IMR-90 (cell line): Measurements from ENCODE around the gene OSCP1. TPM values are rescaled to one million over a fixed set of nuclear protein-coding genes. Genes with fewer than 3 reads are reported as not detected.

Experiments used
- ATAC-seq: fragments of 200-7000 bp; cut with Tn5 transposase; 2 replicates; pipeline ENCODE4 v1.9.1; 2020; ENCODE audit warnings: low read depth, mild to moderate bottlenecking, moderate library complexity
- BruUV-seq: library from RNA; stranded (reverse); fragments of 400-500 nt; replicated peaks from 2 replicates; lab custom pipeline; 2021; lab: Mats Ljungman, UMichigan
- CTCF ChIA-PET: fragments of 300-600 bp; formaldehyde crosslinking; extraction: SDS; loops from one replicate; lab custom pipeline; 2021; ENCODE audit warnings: antibody characterized with exemption; lab: Yijun Ruan, JAX
- POLR2A ChIA-PET: fragments of 300-600 bp; sonication (Branson Sonifier 250); formaldehyde crosslinking; loops from one replicate; lab custom pipeline; 2022; ENCODE audit warnings: antibody characterized with exemption; ENCODE audit not compliant: unreplicated experiment; lab: Charles Lee
- DNase-seq: peaks from one replicate; pipeline ENCODE4 v3.0.0; 2013
- H2AFZ ChIP-seq: replicated peaks from 2 replicates; pipeline ENCODE3; 2013; ENCODE audit warnings: low read length, mild to moderate bottlenecking; ENCODE audit not compliant: poor library complexity
- H2AK5ac ChIP-seq: 2 replicates; pipeline ENCODE4 v1.6.1; 2013; ENCODE audit warnings: low read depth, low read length, inconsistent platforms
- H2AK9ac ChIP-seq: replicated peaks from 2 replicates; pipeline ENCODE3; 2013; ENCODE audit warnings: mild to moderate bottlenecking, low read depth, low read length, moderate library complexity; ENCODE audit not compliant: poor library complexity
- H2BK120ac ChIP-seq: 2 replicates; pipeline ENCODE4 v1.6.1; 2013; ENCODE audit warnings: low read depth, low read length, inconsistent platforms
- H2BK15ac ChIP-seq: 3 replicates; pipeline ENCODE4 v1.6.1; 2013; ENCODE audit warnings: low read depth, low read length, inconsistent platforms
- H2BK20ac ChIP-seq: 2 replicates; pipeline ENCODE4 v1.6.1; 2013; ENCODE audit warnings: low read depth, mild to moderate bottlenecking, inconsistent platforms, low read length, moderate library complexity
- H2BK5ac ChIP-seq: 2 replicates; pipeline ENCODE4 v1.6.1; 2013; ENCODE audit warnings: mild to moderate bottlenecking, low read depth, low read length, inconsistent platforms; ENCODE audit not compliant: poor library complexity, severe bottlenecking
- H3K14ac ChIP-seq: replicated peaks from 2 replicates; pipeline ENCODE4 v1.6.1; 2013; ENCODE audit warnings: low read depth, low read length, inconsistent platforms
- H3K18ac ChIP-seq: 2 replicates; pipeline ENCODE4 v1.6.1; 2013; ENCODE audit warnings: low read depth, low read length, control low read depth
- H3K23ac ChIP-seq: 2 replicates; pipeline ENCODE4 v1.6.1; 2013; ENCODE audit warnings: low read depth, low read length, inconsistent platforms
- H3K27ac ChIP-seq: 2 replicates; pipeline ENCODE4 v1.5.1; 2013; ENCODE audit warnings: mild to moderate bottlenecking, control low read depth, low read length; ENCODE audit not compliant: insufficient read depth
- H3K27me3 ChIP-seq: 2 replicates; pipeline ENCODE4 v1.6.1; 2013; ENCODE audit warnings: low read length; ENCODE audit not compliant: control insufficient read depth, insufficient read depth
- H3K36me3 ChIP-seq: 2 replicates; pipeline ENCODE4 v1.6.1; 2013; ENCODE audit warnings: low read length, mixed read lengths; ENCODE audit not compliant: control insufficient read depth, insufficient read depth
- H3K4ac ChIP-seq: 2 replicates; pipeline ENCODE4 v1.6.1; 2013; ENCODE audit warnings: low read depth, low read length, inconsistent platforms
- H3K4me1 ChIP-seq: 2 replicates; pipeline ENCODE4 v1.6.1; 2013; ENCODE audit warnings: low read length, mixed read lengths; ENCODE audit not compliant: control insufficient read depth, insufficient read depth
- H3K4me2 ChIP-seq: 2 replicates; pipeline ENCODE4 v1.6.1; 2013; ENCODE audit warnings: low read depth, mild to moderate bottlenecking, control low read depth, low read length, moderate library complexity
- H3K4me3 ChIP-seq: 2 replicates; pipeline ENCODE4 v1.5.1; 2013; ENCODE audit warnings: low read depth, mild to moderate bottlenecking, control low read depth, low read length, moderate library complexity; ENCODE audit not compliant: insufficient read depth
- H3K56ac ChIP-seq: 2 replicates; pipeline ENCODE4 v1.6.1; 2013; ENCODE audit warnings: low read length, inconsistent platforms; ENCODE audit not compliant: insufficient read depth; ENCODE audit errors: extremely low read depth
- H3K79me1 ChIP-seq, 2 experiments: 2 replicates each; pipeline ENCODE4 v1.6.1; 2013; ENCODE audit warnings: low read length in 2 of 2, inconsistent platforms in 1 of 2, low read depth in 1 of 2
- H3K9ac ChIP-seq: 2 replicates; pipeline ENCODE4 v1.6.1; 2013; ENCODE audit warnings: low read depth, low read length, control low read depth
- H3K9me1 ChIP-seq: 2 replicates; pipeline ENCODE4 v1.6.1; 2013; ENCODE audit warnings: low read length, inconsistent platforms; ENCODE audit not compliant: insufficient read depth
- H3K9me3 ChIP-seq: 2 replicates; pipeline ENCODE4 v1.6.1; 2013; ENCODE audit warnings: low read length; ENCODE audit not compliant: control insufficient read depth, insufficient read depth
- H4K20me1 ChIP-seq: 2 replicates; pipeline ENCODE4 v1.6.1; 2013; ENCODE audit warnings: low read length, inconsistent platforms; ENCODE audit not compliant: insufficient read depth
- H4K5ac ChIP-seq: 2 replicates; pipeline ENCODE4 v1.6.1; 2013; ENCODE audit warnings: mild to moderate bottlenecking, low read depth, low read length, control low read depth
- H4K8ac ChIP-seq, 2 experiments: 2 replicates each; pipeline ENCODE4 v1.6.1; 2013; ENCODE audit warnings: low read depth in 2 of 2, low read length in 2 of 2, control low read depth in 1 of 2, inconsistent platforms in 1 of 2
- H4K91ac ChIP-seq: 2 replicates; pipeline ENCODE4 v1.6.1; 2013; ENCODE audit warnings: low read depth, low read length, inconsistent platforms; ENCODE audit not compliant: insufficient read depth
- BHLHE40 ChIP-seq: fragments of 150-350 bp; IDR thresholded peaks from 2 replicates; pipeline ENCODE4 v1.6.1; 2016; ENCODE audit warnings: mild to moderate bottlenecking, low read depth, low read length
- CEBPB ChIP-seq: IDR thresholded peaks from 2 replicates; pipeline ENCODE4 v1.6.1; 2012; ENCODE audit warnings: low read depth, low read length, improper control_type of control experiment
- CHD1 ChIP-seq: IDR thresholded peaks from 2 replicates; pipeline ENCODE4 v1.6.1; 2012; ENCODE audit warnings: low read depth, low read length, improper control_type of control experiment
- FOS ChIP-seq: fragments of 150-350 bp; IDR thresholded peaks from 2 replicates; pipeline ENCODE4 v1.6.1; 2016; ENCODE audit warnings: low read depth, low read length
- MAZ ChIP-seq: IDR thresholded peaks from 2 replicates; pipeline ENCODE4 v1.6.1; 2012; ENCODE audit warnings: low read depth, mild to moderate bottlenecking, low read length, improper control_type of control experiment, moderate library complexity, borderline replicate concordance
- MXI1 ChIP-seq: IDR thresholded peaks from 2 replicates; pipeline ENCODE4 v1.6.1; 2012; ENCODE audit warnings: low read depth, mild to moderate bottlenecking, low read length, moderate library complexity, borderline replicate concordance
- NFE2L2 ChIP-seq: fragments of 150-350 bp; IDR thresholded peaks from 2 replicates; pipeline ENCODE4 v1.6.1; 2016; ENCODE audit warnings: low read depth, mild to moderate bottlenecking, low read length
- POLR2A ChIP-seq: IDR thresholded peaks from 2 replicates; pipeline ENCODE4 v1.6.1; 2012; ENCODE audit warnings: mild to moderate bottlenecking, low read depth, low read length
- RAD21 ChIP-seq: IDR thresholded peaks from 2 replicates; pipeline ENCODE4 v1.6.1; 2012; ENCODE audit warnings: low read length, improper control_type of control experiment
- RCOR1 ChIP-seq: IDR thresholded peaks from 2 replicates; pipeline ENCODE4 v1.6.1; 2012; ENCODE audit warnings: mild to moderate bottlenecking, low read length, improper control_type of control experiment; ENCODE audit not compliant: insufficient replicate concordance
- RFX5 ChIP-seq: IDR thresholded peaks from 2 replicates; pipeline ENCODE4 v1.8.0; 2012; ENCODE audit warnings: low read depth, mild to moderate bottlenecking, low read length, moderate library complexity
- SMC3 ChIP-seq: fragments of 150-350 bp; IDR thresholded peaks from 2 replicates; pipeline ENCODE4 v1.6.1; 2016; ENCODE audit warnings: low read depth, mild to moderate bottlenecking, antibody characterized with exemption, low read length, moderate library complexity
- WGBS, 2 experiments: methylation state at CpG; one replicate each; pipeline versions ENCODE4 v1.1.5 to v1.1.7; 2013; ENCODE audit warnings: missing lambda C conversion rate in 2 of 2; ENCODE audit not compliant: insufficient read length in 1 of 2; ENCODE audit errors: extremely low coverage in 2 of 2; 5-methylcytosine and 5-hydroxymethylcytosine counted together
- dilution Hi-C: fragments of 300-500 bp; cut with HindIII; formaldehyde crosslinking; loops from one replicate; pipeline ENCODE4 v1.14.3; 2018; ENCODE audit warnings: low sequenced_read_pairs; ENCODE audit not compliant: unreplicated experiment
- in situ Hi-C: fragments of 300-500 bp; cut with MboI; formaldehyde crosslinking; loops from 3 replicates; pipeline ENCODE4 v1.14.3; 2019; ENCODE audit warnings: low sequenced_read_pairs, inconsistent platforms, mixed read lengths
- intact Hi-C: fragments of 100-400 bp; cut with micrococcal nuclease; formaldehyde crosslinking; loops from 2 replicates; pipeline ENCODE4 v1.10.0; 2022
- polyA plus RNA-seq, 3 experiments: library from polyadenylated mRNA; depleted of rRNA; stranded (reverse); fragments of >200 nt; gene quantifications; 2 replicates each; pipeline ENCODE4 v1.2.3, GENCODE V29; 2012; ENCODE audit warnings: low replicate concordance in 1 of 3
- total RNA-seq: library from RNA; depleted of rRNA; stranded (reverse); fragments of >200 nt; gene quantifications from 2 replicates; pipeline ENCODE4 v1.2.3, GENCODE V29; 2012
- TF ChIP-seq, protein P1 (sequence below): fragments of 150-350 bp; IDR thresholded peaks from 2 replicates; pipeline ENCODE4 v1.6.1; 2017; ENCODE audit warnings: mild to moderate bottlenecking, antibody characterized with exemption, low read length, low read depth
- TF ChIP-seq, protein P2 (sequence below): conservative IDR thresholded peaks from 2 replicates; pipeline ENCODE4 v1.5.1; 2012; ENCODE audit warnings: mild to moderate bottlenecking, low read depth, low read length, improper control_type of control experiment

OSCP1 gene
- total and polyA plus RNA-seq, 2 of the 4 experiments (the other 2 are of a cell fraction): 7.8 to 11.8 TPM

DNA sequence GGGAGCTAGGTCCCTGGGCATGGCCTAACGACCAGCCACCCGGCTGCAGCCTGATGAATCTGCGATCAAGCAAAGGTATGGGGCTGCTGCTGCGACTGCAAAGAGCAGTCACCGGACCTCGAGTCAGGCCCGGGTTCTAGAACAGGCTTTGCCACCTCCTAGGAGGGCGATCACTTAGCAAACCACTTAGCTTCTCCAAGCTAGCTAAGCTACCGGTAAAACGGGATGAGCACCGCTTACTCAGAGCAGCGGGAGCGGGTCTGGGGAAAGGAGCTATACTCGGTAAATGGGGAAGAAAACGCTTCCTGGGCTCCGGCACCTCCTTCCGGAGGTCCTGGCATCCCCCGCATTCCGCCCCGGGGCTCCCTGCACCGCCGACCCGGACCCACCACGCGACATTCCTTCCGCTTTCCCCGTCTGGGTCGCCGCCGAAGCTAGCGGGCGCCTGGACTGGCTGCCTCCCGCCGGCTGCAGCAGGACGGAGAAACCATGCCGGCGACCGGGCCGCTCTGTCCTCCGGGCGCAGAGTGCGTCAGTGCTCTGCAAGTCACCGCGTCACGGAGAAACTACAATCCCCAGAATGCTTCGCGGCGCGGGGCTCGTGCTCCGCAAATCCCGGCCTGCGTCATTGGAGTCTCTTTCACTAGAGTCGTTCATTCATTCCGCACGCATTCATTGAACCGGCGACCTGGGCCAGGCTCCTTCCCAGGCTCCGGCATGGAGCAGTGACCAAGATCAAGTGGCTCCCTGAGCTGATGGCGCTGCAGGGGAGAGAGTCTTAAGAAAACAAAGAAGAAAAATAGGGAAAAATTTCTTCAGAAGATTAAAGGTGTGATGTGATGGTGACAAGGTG is 52.6 kb downstream of the OSCP1 start, which contains the start of gene LSM10:
Gene LSM10, minus strand, starts transcription at position 531 of the 853 bp plus-strand sequence. CDS start 3,779 bp downstream, outside the sequence.
- POLR2A ChIA-PET: no interaction called here
- Histone ChIP-seq H3K18ac (peak within 1 kb of the TSS; percentile 62), H3K4me1 (no peaks in the 10 kb centered on the region), H3K27ac (peak within 1 kb of the TSS; percentile 81), H2AFZ (peak within 1 kb of the TSS; percentile 94), H3K4ac (peak within 1 kb of the TSS; percentile 74), H4K5ac (peak within 1 kb of the TSS; percentile 24; the same call in 1 of the 2 replicates), H3K56ac (peak within 1 kb of the TSS; percentile 76), H3K9ac (peak within 1 kb of the TSS; percentile 90), H2BK120ac (no peak within 1 kb of the TSS; the same call in 1 of the 2 replicates), H3K4me3 (peak within 1 kb of the TSS; percentile 85), H4K8ac (peak within 1 kb of the TSS; percentile 46 to 91), H4K20me1 (no peaks in the 10 kb centered on the region), H2BK5ac (peak within 1 kb of the TSS; percentile 58), H3K23ac (peak within 1 kb of the TSS; percentile 83), H2AK5ac (peak within 1 kb of the TSS; percentile 93), H3K36me3 (peaks cover 14% of the 10 kb centered on the region), H3K27me3 (no peaks in the 10 kb centered on the region), H3K9me3 (no peaks in the 10 kb centered on the region), H3K4me2 (peak within 1 kb of the TSS; percentile 82), H2AK9ac (peak within 1 kb of the TSS; percentile 10), H3K79me1 (peaks cover 16 to 36% of the 10 kb centered on the region in 2 experiments), H3K9me1 (peaks cover 9% of the 10 kb centered on the region), H4K91ac (peak within 1 kb of the TSS; percentile 46), H3K14ac (peak within 1 kb of the TSS; percentile 82), H2BK20ac (no peak within 1 kb of the TSS), H2BK15ac (no peak within 1 kb of the TSS)
- WGBS, 2 experiments: 1% methylated on average over 25 of the region's 60 CpGs; no CpG with 5 or more reads in 1 of the 2 experiments
- CTCF ChIA-PET: interaction anchor here (1.0 to 1.1 kb wide), 2 partner anchors 11 to 29 kb away, joined by 3 to 4 read pairs; no protein-coding TSS in a partner anchor
- DNase-seq (peak; percentile 96), ATAC-seq (peak; percentile 98)
- in situ Hi-C loops: no loop called here
- no TSS peak for BruUV-seq
- intact Hi-C loops: loop anchor here (1.0 kb wide), 1 partner anchor 10 kb away; no protein-coding TSS in a partner anchor
- dilution Hi-C loops: no loop called here
- TF ChIP-seq SMC3: peak; percentile 1; the same call in 1 of the 2 replicates
- TF ChIP-seq RCOR1: peak; percentile 36
- no peak for TF ChIP-seq CHD1
- TF ChIP-seq MXI1: peak; percentile 93; the same call in 1 of the 2 replicates
- 0 out of 2 replicates have a peak, but pooled peaks have one; percentile 30 for TF ChIP-seq FOS
- 0 out of 2 replicates have a peak, but pooled peaks have one; percentile 7 for TF ChIP-seq RAD21
- TF ChIP-seq, protein P1, sequence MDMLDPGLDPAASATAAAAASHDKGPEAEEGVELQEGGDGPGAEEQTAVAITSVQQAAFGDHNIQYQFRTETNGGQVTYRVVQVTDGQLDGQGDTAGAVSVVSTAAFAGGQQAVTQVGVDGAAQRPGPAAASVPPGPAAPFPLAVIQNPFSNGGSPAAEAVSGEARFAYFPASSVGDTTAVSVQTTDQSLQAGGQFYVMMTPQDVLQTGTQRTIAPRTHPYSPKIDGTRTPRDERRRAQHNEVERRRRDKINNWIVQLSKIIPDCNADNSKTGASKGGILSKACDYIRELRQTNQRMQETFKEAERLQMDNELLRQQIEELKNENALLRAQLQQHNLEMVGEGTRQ: peak; percentile 82
- TF ChIP-seq CEBPB: no peak
- peak; percentile 85 for TF ChIP-seq BHLHE40
- TF ChIP-seq POLR2A: peak; percentile 91
- TF ChIP-seq, protein P2, sequence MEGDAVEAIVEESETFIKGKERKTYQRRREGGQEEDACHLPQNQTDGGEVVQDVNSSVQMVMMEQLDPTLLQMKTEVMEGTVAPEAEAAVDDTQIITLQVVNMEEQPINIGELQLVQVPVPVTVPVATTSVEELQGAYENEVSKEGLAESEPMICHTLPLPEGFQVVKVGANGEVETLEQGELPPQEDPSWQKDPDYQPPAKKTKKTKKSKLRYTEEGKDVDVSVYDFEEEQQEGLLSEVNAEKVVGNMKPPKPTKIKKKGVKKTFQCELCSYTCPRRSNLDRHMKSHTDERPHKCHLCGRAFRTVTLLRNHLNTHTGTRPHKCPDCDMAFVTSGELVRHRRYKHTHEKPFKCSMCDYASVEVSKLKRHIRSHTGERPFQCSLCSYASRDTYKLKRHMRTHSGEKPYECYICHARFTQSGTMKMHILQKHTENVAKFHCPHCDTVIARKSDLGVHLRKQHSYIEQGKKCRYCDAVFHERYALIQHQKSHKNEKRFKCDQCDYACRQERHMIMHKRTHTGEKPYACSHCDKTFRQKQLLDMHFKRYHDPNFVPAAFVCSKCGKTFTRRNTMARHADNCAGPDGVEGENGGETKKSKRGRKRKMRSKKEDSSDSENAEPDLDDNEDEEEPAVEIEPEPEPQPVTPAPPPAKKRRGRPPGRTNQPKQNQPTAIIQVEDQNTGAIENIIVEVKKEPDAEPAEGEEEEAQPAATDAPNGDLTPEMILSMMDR: no peak
- no peak for TF ChIP-seq RFX5
- peak; percentile 22; the same call in 1 of the 2 replicates for TF ChIP-seq MAZ
- no peak for TF ChIP-seq NFE2L2
